HG02571 (cell line): ENCODE data around the gene PHPT1.
"Not testable (repeated sequence)": the region's sequence is repeated elsewhere in the genome, so short reads cannot be mapped to it uniquely, and the experiment has no call there.

Experiments used
- ATAC-seq: cut with Tn5 transposase; IDR thresholded peaks from one replicate; pipeline ENCODE4 v1.9.1; 2021; ENCODE audit warnings: mild to moderate bottlenecking, moderate library complexity; ENCODE audit not compliant: unreplicated experiment

Gene PHPT1

GRCh38 chr9:136821826-136822544, 27.2 kb upstream of the PHPT1 start:
- ATAC-seq, result no peak

- ATAC-seq, result no peak
Measured at GRCh38 chr9:136823136-136824046, 25.8 kb upstream of the PHPT1 start.

- ATAC-seq, result no peak
Measured at GRCh38 chr9:136824496-136825225, 24.5 kb upstream of the PHPT1 start.

GRCh38 chr9:136825295-136826187, 23.7 kb upstream of the PHPT1 start:
- ATAC-seq, result no peak

GRCh38 chr9:136826188-136826541, 23.0 kb upstream of the PHPT1 start:
- no peak for ATAC-seq

GRCh38 chr9:136826703-136827582, 22.3 kb upstream of the PHPT1 start:
- no peak for ATAC-seq

GRCh38 chr9:136827794-136828473, 21.3 kb upstream of the PHPT1 start:
- ATAC-seq, result no peak

GRCh38 chr9:136828474-136829140, 20.6 kb upstream of the PHPT1 start:
- no peak for ATAC-seq

GRCh38 chr9:136829412-136829811, 19.8 kb upstream of the PHPT1 start:
- no peak for ATAC-seq

- no peak for ATAC-seq
Measured at GRCh38 chr9:136829981-136830885, 19.0 kb upstream of the PHPT1 start.

GRCh38 chr9:136831002-136831719, 18.0 kb upstream of the PHPT1 start:
- ATAC-seq, result no peak

GRCh38 chr9:136831720-136832104, 17.5 kb upstream of the PHPT1 start:
- ATAC-seq, result no peak

- ATAC-seq, result no peak
Measured at GRCh38 chr9:136832581-136832980, 16.6 kb upstream of the PHPT1 start.

GRCh38 chr9:136833381-136834048, 15.7 kb upstream of the PHPT1 start:
- not testable (repeated sequence) for ATAC-seq

GRCh38 chr9:136835162-136835931, 13.9 kb upstream of the PHPT1 start:
- no peak for ATAC-seq
